ENCODE data around the gene CHST1.

Gene CHST1

DNA sequence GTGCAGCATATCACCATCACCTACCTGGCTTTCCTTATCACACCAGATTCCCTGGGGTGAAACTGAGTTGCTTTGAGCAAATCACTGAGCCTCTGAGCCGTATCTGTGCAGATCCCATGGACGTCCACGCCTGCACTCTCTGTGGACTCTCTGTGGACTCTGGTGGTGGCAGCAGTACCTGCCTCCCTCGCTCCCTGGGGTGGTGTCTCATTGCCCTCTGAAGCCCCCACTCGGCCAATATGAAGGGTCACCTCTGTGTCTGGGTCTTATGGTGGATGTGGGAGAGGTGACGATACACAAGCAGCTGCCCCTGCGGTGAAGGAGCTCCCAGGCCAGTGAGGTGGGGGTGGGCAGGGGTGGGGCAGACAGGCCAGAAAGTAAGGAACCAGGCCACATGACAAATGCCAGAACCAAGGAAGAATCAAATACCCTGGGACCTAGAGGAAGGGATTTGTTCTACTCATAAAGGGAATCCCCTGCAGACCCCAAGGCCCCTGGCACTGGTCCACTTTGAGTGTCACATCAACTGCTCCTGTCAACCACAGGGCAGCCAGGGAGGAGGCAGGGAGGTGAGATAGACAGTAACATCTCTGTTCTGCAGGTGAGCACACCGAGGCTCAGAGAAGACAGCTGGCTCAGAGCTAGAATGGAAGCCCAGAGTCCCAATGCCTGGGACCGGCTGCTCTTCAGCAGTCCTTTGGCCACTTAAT is 9.2 kb upstream of the CHST1 start:
- DNase-seq: no peak

DNA sequence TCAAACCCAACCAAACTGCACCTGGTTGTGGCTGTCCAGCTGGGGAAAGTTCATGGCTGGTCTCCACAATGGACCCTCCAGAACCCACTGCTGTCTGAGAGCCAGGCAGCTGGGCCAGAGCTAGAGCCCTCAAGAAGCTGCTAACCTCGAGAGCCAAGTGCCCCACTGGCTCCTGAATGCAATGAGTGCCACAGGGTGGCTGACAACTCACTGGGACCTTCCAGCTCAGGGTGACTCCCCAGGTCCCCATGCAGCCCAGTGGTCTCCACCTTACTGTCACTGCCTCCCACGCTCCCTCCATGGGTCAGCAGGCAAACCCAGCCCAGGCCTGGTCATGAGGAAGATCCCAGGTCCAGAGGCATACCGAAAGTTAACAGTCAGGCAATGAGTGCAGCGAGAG is 8.0 kb upstream of the CHST1 start:
- no peak for DNase-seq

DNA sequence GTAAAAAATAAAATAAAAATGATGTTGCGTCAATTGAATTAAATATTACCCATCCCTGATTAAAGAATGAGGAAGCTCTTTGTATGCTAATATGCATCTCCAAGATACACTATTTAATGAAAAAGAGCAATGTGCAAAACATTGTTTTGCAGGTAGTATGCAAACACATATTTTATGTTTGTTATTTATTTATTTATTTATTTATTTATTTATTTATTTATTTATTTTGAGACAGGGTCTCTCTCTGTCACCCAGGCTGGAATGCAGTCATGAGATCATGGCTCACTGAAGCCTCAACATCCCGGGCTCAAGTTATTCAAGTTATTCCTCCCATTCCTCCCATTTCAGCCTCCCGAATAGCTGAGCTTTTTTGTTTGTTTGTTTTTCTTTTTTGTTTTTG is 7.2 kb upstream of the CHST1 start:
- DNase-seq: no peak

DNA sequence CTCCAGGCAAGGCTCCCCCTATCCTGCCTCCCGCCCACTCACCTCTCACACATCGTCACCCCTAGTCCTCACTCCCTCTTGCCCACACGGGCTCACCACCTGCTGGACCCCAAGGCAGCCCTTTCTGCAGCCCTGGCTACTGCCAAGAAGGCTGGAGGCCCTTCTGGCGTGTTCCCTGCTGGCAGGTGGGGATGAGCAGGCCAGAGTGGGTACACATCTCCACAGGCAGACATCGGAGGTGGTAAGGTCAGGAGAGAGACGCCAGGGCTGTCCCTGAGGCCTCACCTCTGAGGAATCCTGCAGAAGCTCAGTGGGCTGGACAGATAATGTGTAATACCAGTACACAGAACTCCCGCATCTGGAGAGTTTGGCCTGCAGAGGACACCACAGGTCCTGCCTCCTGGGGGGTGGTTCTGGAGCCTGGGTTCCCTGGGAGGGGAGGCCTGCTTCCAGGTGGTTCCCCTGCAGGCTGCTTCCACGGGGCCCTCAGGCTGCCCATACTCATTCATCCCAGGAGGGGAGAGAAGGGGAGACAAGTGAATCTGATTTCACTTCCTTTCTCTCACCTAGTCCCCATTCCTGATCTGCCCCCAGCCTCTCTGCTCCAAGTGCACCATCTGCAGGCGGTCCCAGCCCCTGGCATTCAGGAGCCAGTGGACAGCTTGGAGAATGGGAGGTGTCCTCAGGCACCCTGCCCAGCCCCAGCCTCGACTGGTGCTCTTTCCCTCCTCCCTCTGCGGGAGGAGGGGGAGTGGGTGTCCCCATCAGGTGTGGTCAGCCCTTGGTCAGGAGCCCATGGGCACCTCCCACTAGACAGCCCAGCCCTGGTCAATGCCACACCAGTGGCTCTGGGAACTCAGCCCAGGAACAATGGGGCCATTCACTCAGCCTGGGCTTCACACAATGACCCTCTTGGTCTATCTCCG is 6.1 kb upstream of the CHST1 start:
- no peak for DNase-seq

DNA sequence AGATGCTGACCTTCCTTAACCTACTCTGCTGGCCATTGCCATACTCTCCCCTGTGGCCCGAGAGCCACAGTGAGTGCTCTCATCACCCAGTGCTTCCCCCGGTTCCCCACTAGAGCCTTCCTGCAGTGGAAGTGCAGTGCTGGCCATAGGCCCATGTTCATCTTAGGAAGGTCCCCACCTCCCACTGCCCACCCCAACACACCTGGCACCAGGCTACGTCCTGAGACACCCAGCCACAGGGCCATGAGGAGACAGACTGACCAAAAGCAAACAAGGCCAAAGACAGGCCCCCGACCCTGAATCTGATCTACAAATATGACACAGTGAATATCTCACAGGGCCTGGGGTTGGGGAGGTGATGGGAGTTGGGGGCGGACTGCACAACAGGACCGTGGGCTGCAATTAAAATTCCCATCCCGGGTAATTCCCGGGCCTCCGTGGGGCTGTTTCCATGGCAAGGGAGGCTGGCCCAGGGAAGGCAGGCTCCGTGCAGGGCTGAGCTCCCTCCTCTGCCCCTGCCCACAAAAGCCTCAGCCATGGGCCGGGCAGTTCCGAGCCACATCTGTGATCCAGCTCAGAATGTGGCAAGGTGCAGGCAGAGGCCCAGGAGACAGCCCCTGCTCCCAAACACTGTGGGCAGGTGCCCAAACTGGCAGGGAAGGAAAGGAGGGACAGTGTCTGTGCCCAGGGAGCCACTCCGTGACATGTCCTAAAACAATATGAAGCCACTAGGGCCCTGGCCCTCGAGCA is 5.1 kb upstream of the CHST1 start:
- no peak for DNase-seq

DNA sequence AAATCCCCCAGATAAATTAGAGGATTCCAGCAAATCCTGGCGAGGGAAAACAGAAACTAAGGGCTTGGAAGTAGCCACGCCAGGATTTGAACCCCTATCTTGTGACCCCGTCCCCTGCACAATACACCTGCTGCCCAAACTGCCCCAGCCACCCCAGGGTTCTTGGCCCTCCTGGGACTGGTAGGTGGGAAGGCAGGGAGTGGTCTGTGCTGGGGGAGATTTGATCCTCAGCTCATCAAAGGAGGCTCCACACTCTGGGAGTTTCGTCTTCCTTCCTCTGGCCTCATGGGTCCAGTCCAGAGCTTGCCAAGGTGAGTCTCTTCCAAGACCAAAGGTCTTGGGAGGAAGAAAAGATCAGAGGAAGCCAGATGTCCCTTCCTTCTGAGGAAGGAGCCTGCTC is 4.5 kb upstream of the CHST1 start:
- DNase-seq: no peak

DNA sequence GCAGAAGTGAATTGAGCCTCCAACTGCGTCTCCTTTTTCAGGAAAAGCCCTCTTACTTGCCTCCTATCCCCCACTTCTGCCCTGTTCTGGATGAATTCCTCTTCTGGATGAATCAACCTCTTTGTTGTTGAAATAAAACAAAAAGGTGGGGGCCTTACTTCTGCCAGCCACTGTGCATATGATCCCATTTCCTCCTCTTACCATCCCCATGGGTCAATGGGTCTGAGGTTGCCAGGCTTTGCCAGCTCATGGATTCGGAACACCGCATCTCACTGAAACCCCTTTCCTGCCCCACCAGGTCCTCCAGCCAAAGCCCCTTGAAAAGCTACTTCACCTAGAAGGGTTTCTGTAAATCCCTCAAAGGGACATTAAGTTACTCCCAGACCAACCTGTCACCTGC is 3.7 kb upstream of the CHST1 start:
- no peak for DNase-seq

DNA sequence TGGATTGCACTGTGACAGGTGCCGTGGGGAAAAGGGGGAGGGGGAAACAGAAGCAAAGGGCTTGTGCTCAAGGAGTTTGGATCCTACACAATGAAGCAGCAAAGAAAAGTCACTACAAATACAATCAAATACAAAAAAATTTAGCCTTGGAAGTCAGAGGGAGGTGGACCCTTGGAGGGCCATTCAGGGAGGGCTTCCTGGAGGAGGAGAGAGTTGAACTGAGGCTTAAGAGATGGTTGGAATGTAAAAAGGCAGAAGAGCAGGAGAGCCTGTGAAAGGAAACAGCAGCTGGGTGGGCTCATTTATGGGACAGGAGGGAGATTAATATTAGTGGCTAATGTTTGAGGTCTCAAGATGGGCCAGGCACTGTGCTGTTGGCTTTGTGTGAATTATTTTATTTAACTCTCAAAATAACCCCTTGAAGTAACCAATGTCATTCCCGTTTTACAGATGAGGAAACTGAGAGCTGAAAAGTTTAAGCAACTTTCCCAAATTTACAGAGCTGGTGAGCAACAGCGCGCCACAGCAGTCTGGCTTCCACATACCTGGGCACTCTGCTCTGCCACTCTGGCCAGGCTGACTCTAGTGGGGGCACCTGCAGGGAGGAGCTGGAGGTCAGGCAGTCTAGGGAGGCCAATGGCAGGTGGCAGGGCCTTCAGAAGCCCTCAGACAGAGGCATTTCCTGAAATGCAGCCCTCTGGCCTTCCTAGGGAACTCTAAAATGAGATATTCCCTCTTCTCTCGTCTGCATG is 2.7 kb upstream of the CHST1 start:
- no peak for DNase-seq

DNA sequence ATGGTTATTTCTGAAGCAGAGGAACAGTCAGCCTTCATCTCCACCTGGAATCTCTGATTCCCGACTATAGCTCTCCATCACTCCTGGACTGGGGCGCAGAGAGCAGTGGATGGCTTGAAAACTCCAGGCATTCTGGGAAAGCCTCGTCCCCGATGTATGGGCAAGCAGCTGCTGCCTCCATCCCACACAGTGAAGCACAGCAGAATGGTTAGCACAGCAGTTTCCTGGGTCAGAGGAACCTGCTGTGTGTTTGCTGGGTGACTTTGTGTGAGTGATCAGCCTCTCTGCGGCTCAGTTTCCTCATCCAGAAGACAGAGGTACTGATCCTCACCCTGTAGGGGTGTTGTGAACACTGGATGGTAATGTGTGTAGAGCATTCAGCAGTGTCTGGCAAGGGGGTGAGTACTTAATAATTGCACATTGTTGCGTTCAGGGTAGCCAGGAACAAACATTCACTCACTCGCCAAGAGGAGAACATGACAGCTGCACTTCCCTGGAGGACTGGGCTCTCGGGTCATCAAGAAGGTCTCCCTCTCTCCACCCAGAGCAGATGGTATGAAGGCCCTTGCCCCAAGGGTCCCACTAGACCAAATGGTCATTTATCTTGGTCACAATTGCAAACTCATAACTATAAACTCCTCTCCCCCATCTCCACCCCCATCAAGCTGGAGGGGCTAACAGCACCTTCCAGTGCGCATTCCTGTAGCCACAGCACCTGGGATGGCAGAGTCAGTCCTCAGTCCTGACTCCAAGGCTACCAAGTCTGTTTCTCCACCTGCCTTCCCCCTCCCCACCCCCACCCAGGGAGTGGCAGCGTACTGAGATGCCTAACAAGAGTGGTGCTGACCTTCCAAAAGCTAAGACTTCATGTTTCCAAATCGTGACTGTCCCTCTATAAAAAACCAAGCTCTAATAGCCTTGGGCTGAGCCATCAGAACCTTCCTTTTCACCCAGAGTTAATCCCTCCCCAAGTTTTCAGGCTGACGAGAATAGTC is 1.5 kb upstream of the CHST1 start:
- DNase-seq: no peak

DNA sequence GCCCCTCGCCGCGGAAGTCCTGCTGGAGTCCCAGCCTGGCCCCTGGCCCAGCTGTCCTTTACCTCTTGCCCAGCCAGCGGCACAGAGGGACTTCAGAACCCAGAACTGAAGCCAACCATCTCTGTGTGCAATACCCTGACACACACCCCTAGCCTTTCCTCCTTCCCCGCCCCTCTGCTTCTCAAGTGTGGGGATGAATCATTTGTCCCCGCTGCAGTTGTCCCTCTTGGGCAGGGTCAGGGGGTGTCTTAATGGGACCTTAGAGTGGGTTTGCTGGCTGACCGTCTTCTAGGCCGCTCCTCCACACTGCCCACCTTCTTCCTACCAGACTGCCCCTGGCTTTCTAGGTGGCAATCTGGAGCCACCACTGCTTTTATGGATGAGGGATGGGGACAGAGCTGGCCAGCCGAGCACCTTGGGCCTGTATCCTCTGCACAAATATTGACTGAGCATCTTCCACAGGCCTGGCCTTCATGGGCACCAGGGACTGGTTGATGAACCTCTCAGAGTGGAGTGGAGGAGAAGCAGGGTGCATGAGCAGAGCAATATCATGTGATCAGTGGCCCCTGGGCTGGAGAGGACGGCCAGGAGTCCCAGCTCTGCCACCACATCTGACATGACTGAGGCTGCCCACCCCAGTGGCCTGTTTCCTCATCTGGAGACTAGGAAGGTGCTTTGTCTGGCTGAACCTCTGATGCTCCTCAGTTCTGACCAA is 668 bp upstream of the CHST1 start:
- DNase-seq: no peak

DNA sequence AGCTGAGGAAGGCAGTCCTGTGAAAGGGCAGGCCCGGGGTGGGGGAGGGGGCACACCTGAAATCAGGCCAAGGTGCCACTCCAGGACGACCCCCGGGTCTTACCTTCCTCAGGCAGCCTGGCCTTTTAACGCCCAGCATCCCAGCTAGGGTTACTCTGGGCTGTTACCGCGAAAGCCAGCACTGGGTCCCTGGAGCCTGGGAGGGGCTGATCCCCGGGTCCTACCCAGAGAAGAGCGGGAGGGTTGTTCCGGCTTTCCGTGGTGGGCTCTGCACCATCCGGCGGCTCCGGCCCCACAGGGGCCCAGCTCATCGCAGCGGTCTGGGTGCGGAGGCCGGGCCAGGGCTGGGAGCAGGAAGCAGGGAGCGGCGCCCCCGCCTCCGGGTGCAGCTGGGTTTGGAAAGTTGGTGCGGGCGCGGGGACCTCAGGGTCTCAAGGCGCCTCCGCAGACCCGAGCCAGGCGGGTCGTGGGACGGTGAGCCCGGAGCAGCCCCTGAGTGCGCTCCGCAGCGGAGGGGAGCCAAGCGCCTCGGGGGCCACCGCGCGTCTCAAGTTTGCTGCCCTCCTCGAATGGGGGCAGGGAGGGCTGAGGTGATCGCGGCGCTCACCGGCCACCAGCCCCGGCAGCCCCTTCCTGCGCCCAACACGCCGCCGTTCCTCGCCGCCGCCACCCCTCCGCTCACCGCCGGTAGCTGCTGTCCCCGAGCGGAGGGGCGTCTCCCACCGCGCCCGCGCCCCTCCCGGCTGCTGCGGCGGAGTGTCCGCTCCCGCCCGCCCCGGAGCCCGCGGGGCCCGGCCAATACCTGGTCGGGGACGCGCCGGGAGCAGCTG is 831 bp downstream of the CHST1 start:
- DNase-seq: no peak

DNA sequence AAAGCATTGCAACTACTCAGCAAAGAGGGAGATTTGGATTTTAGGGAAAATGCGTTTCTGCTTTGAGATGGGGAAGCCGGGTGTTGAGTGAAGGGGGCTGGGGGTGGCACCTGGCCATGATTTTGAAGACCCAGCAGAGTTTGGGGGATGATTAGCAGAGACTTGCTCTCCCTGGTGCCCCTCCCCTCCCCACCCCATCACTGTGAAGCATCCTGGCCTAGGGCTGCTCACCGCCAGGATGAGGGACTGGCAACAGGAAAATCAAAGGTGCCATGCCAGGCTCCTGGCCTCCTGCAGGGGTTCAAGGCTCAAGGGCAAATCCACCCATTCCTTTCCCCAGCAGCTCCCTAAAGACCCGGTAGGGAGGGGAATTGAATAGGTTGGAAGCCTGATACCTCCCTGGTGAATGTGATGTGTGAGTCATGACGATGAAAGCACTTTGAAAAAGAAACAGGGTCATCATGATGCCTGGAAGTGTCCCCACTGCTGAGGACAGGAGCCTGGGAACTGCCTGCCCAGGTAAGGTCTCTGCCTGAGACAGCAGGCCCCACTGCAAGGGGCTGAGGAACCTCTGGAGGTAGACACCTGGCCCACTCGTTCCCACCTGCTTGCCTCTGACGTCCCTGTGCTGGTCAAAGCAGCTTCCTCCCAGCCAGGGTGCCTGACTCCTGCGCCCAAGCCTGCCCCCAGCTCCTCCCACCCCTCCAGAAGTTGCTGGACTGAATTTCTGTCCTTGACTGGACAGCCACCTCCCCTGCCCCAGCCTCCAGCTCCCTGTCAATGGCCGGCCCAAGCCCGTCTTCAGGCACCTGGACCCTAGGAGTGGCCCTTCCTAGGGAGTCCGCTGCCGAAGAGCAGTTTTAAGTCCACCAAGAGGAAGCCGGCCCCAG is 1.7 kb downstream of the CHST1 start:
- DNase-seq: no peak

DNA sequence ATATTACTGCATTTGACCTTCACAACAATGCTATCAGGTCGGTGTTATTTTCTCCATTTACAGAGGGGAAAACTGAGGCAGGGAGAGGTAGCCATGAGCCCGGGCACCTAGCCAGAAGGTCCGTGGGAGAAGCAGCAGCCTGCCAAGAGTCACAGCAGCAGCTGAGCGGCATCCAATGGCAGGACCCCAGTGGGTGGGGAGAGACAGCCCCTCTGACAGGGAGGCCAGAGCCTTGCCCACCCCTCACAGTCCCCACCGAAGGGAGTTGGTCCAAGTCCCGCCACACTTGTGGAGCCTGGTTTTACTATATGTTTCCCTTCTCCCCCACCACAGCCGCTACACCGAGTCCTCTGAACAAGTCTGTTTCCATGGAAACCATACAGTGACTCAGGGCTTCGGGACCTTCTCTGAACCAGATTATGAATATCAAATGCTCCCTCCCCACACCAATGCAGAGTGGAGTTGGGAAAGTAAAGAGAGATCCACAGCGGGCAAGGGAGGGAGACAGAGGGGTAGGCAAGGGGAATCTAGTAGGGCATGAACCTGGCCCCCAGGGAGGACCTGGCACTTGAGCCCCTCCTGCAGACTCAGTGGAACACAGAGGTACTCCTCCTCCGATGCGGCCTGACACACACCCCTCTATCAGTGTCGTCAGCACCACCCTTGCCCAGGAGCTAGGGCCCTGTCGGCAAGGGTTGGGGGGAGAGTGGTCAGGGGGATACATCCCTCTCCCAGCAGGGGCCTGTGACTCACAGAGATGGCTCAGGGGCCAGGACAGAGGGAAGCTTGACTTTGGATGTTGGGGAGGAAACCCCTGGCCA is 2.5 kb downstream of the CHST1 start:
- DNase-seq: no peak

DNA sequence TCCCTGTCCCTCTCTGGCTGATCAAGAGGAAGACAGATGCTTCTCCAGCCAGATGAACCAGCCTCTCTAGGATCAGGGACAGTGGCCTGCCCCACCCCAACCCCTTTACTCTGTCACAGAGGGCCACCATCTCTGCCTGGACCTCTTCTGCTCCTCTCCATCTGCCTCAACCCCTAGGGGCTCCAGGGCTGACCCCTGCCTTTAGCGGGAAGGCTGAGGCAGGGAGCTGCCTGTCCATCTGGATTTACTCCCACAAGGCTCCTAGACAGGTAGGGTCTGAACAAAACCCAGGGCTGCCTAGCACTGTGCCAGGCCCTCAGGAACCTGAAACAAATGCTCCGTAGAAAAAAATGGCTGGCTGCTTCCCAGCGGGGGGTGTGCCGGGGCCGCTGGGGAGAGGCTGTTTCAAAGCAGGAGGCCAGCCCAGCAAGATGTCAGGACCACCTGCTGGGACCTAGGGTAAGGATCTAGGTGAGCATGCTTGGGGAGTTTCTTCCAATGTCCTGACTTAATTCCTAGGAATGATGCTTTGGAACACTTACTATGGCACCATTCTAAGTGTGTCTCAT is 3.2 kb downstream of the CHST1 start:
- DNase-seq: no peak

DNA sequence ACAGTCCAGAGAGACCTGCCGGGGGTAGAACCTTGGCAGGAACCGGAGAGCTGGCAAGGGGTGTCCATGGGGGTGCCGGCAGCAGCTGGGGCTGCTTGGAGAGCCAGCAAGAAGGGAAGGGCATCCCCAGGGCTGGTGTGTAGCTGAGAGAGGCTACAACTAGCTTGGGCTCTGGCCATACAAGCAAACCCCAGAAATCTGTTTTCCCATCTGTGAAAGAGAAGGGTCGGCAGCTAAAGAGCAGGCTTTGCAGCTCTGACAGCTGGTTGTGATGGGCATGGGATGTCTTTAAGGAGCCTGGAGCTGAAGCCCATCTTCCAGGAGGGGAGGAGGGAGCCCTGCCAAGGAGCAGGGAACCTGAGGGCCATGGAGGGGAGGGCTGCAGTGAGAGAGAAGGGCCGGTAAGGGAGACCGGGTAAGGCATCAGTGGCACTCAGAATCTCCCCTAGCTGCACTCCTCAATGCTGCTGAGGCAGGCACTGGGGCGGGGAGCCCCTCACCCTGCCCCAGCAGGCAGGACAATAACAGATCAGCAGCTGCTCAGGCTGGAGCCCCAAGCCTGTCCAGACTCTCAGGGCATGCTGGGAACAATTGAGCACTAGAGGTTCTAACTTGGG is 3.9 kb downstream of the CHST1 start:
- DNase-seq: no peak

DNA sequence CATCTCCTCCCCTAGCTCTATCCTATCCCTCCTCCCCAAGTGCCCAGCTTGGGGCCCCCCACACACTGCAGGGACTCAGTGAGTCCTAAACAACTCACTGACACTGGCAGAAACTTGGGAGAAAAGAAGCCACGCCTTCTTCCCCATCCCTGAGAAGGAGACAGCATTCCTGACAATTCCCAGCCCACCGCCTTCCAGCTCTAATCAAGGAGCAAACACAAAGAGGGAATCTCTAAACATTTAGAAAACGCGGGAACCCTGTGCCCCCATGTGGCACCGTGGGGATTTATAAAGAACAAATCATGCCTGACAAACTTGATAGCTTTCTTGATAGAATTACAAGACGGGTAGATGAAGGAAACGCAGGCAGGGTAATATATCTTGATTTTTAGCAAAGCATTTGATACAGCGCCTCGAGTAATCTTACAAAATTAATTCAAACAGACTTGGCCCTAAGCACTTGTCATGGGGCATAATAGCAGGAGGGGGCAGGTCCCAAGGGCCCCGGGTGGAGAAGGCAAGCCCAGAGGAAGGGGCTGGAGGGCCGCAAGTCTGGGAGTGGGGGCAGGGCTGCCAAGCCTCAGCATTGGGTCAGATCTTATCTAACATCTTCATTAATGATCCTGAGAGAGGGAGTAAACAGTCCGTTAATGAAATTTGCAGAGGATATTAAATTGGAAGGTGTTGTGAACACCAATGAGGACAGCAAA is 4.5 kb downstream of the CHST1 start:
- no peak for DNase-seq

DNA sequence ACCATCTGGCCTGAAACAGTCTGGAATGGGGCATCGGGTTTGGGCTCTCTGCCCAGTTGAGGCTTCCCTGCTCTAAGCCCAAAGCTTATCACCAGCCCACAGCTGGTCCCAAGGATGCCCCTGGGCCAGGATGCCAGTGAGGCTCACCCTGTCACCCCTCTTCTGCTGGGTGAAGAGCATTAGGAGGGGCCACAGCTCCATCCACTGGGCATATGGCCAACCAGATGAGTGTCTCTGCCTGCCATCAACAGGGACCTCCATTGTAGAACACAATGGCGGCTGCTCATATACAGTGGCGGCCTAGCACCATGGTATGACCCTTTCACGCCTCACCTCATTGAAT is 5.6 kb downstream of the CHST1 start:
- no peak for DNase-seq

Data from NCI-H1105 (cell line).